ENCODE measurements around the gene DHRS11. TPM values are rescaled to one million over a fixed set of nuclear protein-coding genes. Genes with fewer than 3 reads are reported as not detected.

The DHRS11 gene
- total RNA-seq, 1 experiment from 2014 or later: 38.0 TPM

GRCh38 chr17:36640346-36640745, 48.7 kb downstream of the DHRS11 start (continued):
- TF ChIP-seq, protein P1, sequence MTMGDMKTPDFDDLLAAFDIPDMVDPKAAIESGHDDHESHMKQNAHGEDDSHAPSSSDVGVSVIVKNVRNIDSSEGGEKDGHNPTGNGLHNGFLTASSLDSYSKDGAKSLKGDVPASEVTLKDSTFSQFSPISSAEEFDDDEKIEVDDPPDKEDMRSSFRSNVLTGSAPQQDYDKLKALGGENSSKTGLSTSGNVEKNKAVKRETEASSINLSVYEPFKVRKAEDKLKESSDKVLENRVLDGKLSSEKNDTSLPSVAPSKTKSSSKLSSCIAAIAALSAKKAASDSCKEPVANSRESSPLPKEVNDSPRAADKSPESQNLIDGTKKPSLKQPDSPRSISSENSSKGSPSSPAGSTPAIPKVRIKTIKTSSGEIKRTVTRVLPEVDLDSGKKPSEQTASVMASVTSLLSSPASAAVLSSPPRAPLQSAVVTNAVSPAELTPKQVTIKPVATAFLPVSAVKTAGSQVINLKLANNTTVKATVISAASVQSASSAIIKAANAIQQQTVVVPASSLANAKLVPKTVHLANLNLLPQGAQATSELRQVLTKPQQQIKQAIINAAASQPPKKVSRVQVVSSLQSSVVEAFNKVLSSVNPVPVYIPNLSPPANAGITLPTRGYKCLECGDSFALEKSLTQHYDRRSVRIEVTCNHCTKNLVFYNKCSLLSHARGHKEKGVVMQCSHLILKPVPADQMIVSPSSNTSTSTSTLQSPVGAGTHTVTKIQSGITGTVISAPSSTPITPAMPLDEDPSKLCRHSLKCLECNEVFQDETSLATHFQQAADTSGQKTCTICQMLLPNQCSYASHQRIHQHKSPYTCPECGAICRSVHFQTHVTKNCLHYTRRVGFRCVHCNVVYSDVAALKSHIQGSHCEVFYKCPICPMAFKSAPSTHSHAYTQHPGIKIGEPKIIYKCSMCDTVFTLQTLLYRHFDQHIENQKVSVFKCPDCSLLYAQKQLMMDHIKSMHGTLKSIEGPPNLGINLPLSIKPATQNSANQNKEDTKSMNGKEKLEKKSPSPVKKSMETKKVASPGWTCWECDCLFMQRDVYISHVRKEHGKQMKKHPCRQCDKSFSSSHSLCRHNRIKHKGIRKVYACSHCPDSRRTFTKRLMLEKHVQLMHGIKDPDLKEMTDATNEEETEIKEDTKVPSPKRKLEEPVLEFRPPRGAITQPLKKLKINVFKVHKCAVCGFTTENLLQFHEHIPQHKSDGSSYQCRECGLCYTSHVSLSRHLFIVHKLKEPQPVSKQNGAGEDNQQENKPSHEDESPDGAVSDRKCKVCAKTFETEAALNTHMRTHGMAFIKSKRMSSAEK (CRISPR knock-in tag; IDR thresholded peaks at IDR 0.05; ENCODE audit: borderline replicate concordance): no peak
- TF ChIP-seq TP53 (CRISPR knock-in tag; IDR thresholded peaks at IDR 0.05) (no peak), KAT7 (CRISPR knock-in tag; IDR thresholded peaks at IDR 0.05; ENCODE audit: borderline replicate concordance) (no peak), NR2C2 (CRISPR knock-in tag; IDR thresholded peaks at IDR 0.05) (no peak), TEAD4 (CRISPR knock-in tag; IDR thresholded peaks at IDR 0.05) (no peak), ETV6 (CRISPR knock-in tag; IDR thresholded peaks at IDR 0.05) (no peak), SP1 (CRISPR knock-in tag; conservative IDR thresholded peaks at IDR 0.05) (no peak)
- TF ChIP-seq, protein P2, sequence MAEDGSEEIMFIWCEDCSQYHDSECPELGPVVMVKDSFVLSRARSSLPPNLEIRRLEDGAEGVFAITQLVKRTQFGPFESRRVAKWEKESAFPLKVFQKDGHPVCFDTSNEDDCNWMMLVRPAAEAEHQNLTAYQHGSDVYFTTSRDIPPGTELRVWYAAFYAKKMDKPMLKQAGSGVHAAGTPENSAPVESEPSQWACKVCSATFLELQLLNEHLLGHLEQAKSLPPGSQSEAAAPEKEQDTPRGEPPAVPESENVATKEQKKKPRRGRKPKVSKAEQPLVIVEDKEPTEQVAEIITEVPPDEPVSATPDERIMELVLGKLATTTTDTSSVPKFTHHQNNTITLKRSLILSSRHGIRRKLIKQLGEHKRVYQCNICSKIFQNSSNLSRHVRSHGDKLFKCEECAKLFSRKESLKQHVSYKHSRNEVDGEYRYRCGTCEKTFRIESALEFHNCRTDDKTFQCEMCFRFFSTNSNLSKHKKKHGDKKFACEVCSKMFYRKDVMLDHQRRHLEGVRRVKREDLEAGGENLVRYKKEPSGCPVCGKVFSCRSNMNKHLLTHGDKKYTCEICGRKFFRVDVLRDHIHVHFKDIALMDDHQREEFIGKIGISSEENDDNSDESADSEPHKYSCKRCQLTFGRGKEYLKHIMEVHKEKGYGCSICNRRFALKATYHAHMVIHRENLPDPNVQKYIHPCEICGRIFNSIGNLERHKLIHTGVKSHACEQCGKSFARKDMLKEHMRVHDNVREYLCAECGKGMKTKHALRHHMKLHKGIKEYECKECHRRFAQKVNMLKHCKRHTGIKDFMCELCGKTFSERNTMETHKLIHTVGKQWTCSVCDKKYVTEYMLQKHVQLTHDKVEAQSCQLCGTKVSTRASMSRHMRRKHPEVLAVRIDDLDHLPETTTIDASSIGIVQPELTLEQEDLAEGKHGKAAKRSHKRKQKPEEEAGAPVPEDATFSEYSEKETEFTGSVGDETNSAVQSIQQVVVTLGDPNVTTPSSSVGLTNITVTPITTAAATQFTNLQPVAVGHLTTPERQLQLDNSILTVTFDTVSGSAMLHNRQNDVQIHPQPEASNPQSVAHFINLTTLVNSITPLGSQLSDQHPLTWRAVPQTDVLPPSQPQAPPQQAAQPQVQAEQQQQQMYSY (CRISPR knock-in tag; IDR thresholded peaks at IDR 0.05): no peak
- TF ChIP-seq, protein P3, sequence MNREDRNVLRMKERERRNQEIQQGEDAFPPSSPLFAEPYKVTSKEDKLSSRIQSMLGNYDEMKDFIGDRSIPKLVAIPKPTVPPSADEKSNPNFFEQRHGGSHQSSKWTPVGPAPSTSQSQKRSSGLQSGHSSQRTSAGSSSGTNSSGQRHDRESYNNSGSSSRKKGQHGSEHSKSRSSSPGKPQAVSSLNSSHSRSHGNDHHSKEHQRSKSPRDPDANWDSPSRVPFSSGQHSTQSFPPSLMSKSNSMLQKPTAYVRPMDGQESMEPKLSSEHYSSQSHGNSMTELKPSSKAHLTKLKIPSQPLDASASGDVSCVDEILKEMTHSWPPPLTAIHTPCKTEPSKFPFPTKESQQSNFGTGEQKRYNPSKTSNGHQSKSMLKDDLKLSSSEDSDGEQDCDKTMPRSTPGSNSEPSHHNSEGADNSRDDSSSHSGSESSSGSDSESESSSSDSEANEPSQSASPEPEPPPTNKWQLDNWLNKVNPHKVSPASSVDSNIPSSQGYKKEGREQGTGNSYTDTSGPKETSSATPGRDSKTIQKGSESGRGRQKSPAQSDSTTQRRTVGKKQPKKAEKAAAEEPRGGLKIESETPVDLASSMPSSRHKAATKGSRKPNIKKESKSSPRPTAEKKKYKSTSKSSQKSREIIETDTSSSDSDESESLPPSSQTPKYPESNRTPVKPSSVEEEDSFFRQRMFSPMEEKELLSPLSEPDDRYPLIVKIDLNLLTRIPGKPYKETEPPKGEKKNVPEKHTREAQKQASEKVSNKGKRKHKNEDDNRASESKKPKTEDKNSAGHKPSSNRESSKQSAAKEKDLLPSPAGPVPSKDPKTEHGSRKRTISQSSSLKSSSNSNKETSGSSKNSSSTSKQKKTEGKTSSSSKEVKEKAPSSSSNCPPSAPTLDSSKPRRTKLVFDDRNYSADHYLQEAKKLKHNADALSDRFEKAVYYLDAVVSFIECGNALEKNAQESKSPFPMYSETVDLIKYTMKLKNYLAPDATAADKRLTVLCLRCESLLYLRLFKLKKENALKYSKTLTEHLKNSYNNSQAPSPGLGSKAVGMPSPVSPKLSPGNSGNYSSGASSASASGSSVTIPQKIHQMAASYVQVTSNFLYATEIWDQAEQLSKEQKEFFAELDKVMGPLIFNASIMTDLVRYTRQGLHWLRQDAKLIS (CRISPR knock-in tag; IDR thresholded peaks at IDR 0.05; ENCODE audit: borderline replicate concordance): no peak

GRCh38 chr17:36640836-36641235, 49.2 kb downstream of the DHRS11 start:
- ATAC-seq: peak; percentile 7; the same call in 1 of the 2 replicates
- DNase-seq (ENCODE audit: low spot score): no peak
- peaks cover 59% of the 10 kb centered on the region for H3K27me3 Mint-ChIP-seq (ENCODE audit: low read depth)
- H3K4me3 Mint-ChIP-seq: peak overlapping the region; percentile 76
- peaks cover 21% of the 10 kb centered on the region for H3K4me1 Mint-ChIP-seq
- POLR2A ChIA-PET: interaction anchor here (0.6 kb wide), 1 partner anchor 38 kb away, joined by 3 read pairs; no protein-coding TSS in a partner anchor
- H3K9me3 Mint-ChIP-seq: no peaks in the 10 kb centered on the region
- CTCF ChIA-PET: interaction anchor here (0.5 to 1.6 kb wide), 9 partner anchors 15 to 576 kb away, joined by 3 to 11 read pairs (median 4); no protein-coding TSS in a partner anchor
- no peaks in the 10 kb centered on the region for H3K36me3 Mint-ChIP-seq
- H3K27ac Mint-ChIP-seq: no peak overlapping the region
- TF ChIP-seq ZNF425 (CRISPR knock-in tag; conservative IDR thresholded peaks at IDR 0.05) (no peak), SOX15 (CRISPR knock-in tag; IDR thresholded peaks at IDR 0.05) (no peak), RELA (CRISPR knock-in tag; IDR thresholded peaks at IDR 0.05; ENCODE audit: borderline replicate concordance) (no peak), ZNF671 (CRISPR knock-in tag; IDR thresholded peaks at IDR 0.05) (no peak), ESRRA (CRISPR knock-in tag; IDR thresholded peaks at IDR 0.05; ENCODE audit: borderline replicate concordance) (no peak), ZBTB43 (CRISPR knock-in tag; IDR thresholded peaks at IDR 0.05) (no peak)
- TF ChIP-seq, protein P1 (CRISPR knock-in tag; IDR thresholded peaks at IDR 0.05; ENCODE audit: borderline replicate concordance): no peak

Data from WTC11 (cell line).